ENCODE data around the gene HIPK4. TPM values are rescaled to one million over a fixed set of nuclear protein-coding genes. Genes with fewer than 3 reads are reported as not detected.

The HIPK4 gene
- total RNA-seq, 1 experiment from 2014 or later, result 0.31 TPM

- peak; percentile 31; the same call in 1 of the 2 replicates for TF ChIP-seq FOXP4 (CRISPR knock-in tag; IDR thresholded peaks at IDR 0.05)
- TF ChIP-seq CREM (CRISPR knock-in tag; IDR thresholded peaks at IDR 0.05), result peak; percentile 80
- TF ChIP-seq GABPB1 (CRISPR knock-in tag; IDR thresholded peaks at IDR 0.05), result peak; percentile 64
- TF ChIP-seq MAX (CRISPR knock-in tag; IDR thresholded peaks at IDR 0.05), result peak; percentile 85
- TF ChIP-seq NR1H2 (CRISPR knock-in tag; IDR thresholded peaks at IDR 0.05), result no peak
- TF ChIP-seq NR2C2 (CRISPR knock-in tag; IDR thresholded peaks at IDR 0.05), result peak; percentile 54; the same call in 1 of the 2 replicates
- peak; percentile 93 for TF ChIP-seq SP1 (CRISPR knock-in tag; conservative IDR thresholded peaks at IDR 0.05)
These were observed 41.7 kb downstream of the HIPK4 start, which contains the start of the genes C19orf47 and PLD3 (continued) for GRCh38 chr19:40348125-40348913.

GRCh38 chr19:40344422-40344821 is 45.6 kb downstream of the HIPK4 start:
- H3K27me3 Mint-ChIP-seq (ENCODE audit: low read depth), result no peaks in the 10 kb centered on the region
- H3K9me3 Mint-ChIP-seq, result no peaks in the 10 kb centered on the region
- no peak overlapping the region for H3K27ac Mint-ChIP-seq
- DNase-seq (ENCODE audit: low spot score) (no peak), ATAC-seq (no peak)
- CTCF ChIA-PET, result no interaction called here
- peaks cover 10% of the 10 kb centered on the region for H3K4me1 Mint-ChIP-seq
- no peak for TF ChIP-seq OVOL2 (CRISPR knock-in tag; IDR thresholded peaks at IDR 0.05; ENCODE audit: borderline replicate concordance)
- no peak for TF ChIP-seq CBFB (CRISPR knock-in tag; IDR thresholded peaks at IDR 0.05; ENCODE audit: low read depth)
- TF ChIP-seq IRF2 (CRISPR knock-in tag; IDR thresholded peaks at IDR 0.05; ENCODE audit: borderline replicate concordance, low read depth), result no peak
- no peak for TF ChIP-seq CTCF (IDR thresholded peaks at IDR 0.05)
- no peak for TF ChIP-seq HMGXB4 (CRISPR knock-in tag; IDR thresholded peaks at IDR 0.05)
- TF ChIP-seq ARID4B (CRISPR knock-in tag; IDR thresholded peaks at IDR 0.05; ENCODE audit: borderline replicate concordance), result no peak
- no peak for TF ChIP-seq FOXP4 (CRISPR knock-in tag; IDR thresholded peaks at IDR 0.05)
- TF ChIP-seq TEAD4 (CRISPR knock-in tag; IDR thresholded peaks at IDR 0.05), result no peak
- TF ChIP-seq HMGA2 (CRISPR knock-in tag; IDR thresholded peaks at IDR 0.05), result no peak
- TF ChIP-seq ZNF396 (CRISPR knock-in tag; IDR thresholded peaks at IDR 0.05; ENCODE audit: borderline replicate concordance), result no peak
- no peak for TF ChIP-seq FOXJ3 (CRISPR knock-in tag; IDR thresholded peaks at IDR 0.05; ENCODE audit: borderline replicate concordance)
- no peak for TF ChIP-seq ATF1 (CRISPR knock-in tag; IDR thresholded peaks at IDR 0.05)
- TF ChIP-seq JUN (CRISPR knock-in tag; IDR thresholded peaks at IDR 0.05), result no peak
- no peak for TF ChIP-seq ETV6 (CRISPR knock-in tag; IDR thresholded peaks at IDR 0.05)
- peaks cover 2% of the 10 kb centered on the region; the same call in 1 of the 2 replicates for H3K36me3 Mint-ChIP-seq
- POLR2A ChIA-PET, result no interaction called here
- H3K4me3 Mint-ChIP-seq, result no peak overlapping the region

All from WTC11 (cell line).